HCT116 (cell line): ENCODE measurements around the gene GMDS. TPM values are rescaled to one million over a fixed set of nuclear protein-coding genes. Genes with fewer than 3 reads are reported as not detected.

ENCODE experiments used
- ATAC-seq: fragments of 200-7000 bp; cut with Tn5 transposase; 2 replicates; pipeline ENCODE4 v1.9.1; 2020; ENCODE audit warnings: mild to moderate bottlenecking, moderate library complexity
- BruUV-seq: library from RNA; stranded (reverse); fragments of 400-500 nt; replicated peaks from 2 replicates; lab custom pipeline; 2021; lab: Mats Ljungman, UMichigan
- CTCF ChIA-PET: fragments of 300-600 bp; sonication (Branson Sonifier 250); formaldehyde crosslinking; loops from one replicate; lab custom pipeline; 2021; ENCODE audit warnings: antibody characterized with exemption; lab: Charles Lee
- POLR2A ChIA-PET: fragments of 300-600, 350-600 bp; sonication (Branson Sonifier 250); formaldehyde crosslinking; loops from one replicate; lab custom pipeline; 2021; ENCODE audit warnings: antibody characterized with exemption; lab: Charles Lee
- RAD21 ChIA-PET, 2 experiments: fragments of 300-600 bp; sonication (Branson Sonifier 250); formaldehyde crosslinking; loops; one replicate each; lab custom pipeline; 2023; ENCODE audit warnings: low total read pairs in 2 of 2; ENCODE audit not compliant: uncharacterized antibody in 2 of 2, unreplicated experiment in 2 of 2, low non-redundant PET in 1 of 2; lab: Charles Lee
- DNase-seq: peaks from one replicate; pipeline ENCODE4 v3.0.0-alpha.2; 2010; ENCODE audit warnings: low read depth, low spot score
- H2AFZ ChIP-seq: fragments of 200-600 bp; shearing (Covaris generic), sonication (generic); 2 replicates; pipeline ENCODE4 v1.6.1; 2017; ENCODE audit warnings: low read depth, mixed run types, mixed read lengths, antibody characterized with exemption, low read length; ENCODE audit not compliant: poor library complexity, severe bottlenecking
- H3K27ac ChIP-seq: 2 replicates; pipeline ENCODE4 v1.5.1; 2012; ENCODE audit warnings: low read depth, low read length
- H3K27me3 ChIP-seq: fragments of 200-600 bp; sonication (generic); 2 replicates; pipeline ENCODE4 v1.6.1; 2016; ENCODE audit warnings: mixed run types, low read length, mixed read lengths; ENCODE audit not compliant: insufficient read depth
- H3K36me3 ChIP-seq, 2 experiments: fragments of 200-500 bp in 1 of 2; fragments of 200-600 bp in 1 of 2; sonication (Bioruptor generic) in 1 of 2; sonication (generic) in 1 of 2; 2 replicates each; pipeline versions ENCODE4 v1.5.1 to v1.6.1; 2014 to 2016; ENCODE audit warnings: low read length in 2 of 2, inconsistent platforms in 1 of 2, mixed read lengths in 1 of 2, mixed run types in 1 of 2; ENCODE audit not compliant: insufficient read depth in 2 of 2, control insufficient read depth in 1 of 2
- H3K4me1 ChIP-seq, 2 experiments: fragments of 200-600 bp in 1 of 2; sonication (generic) in 1 of 2; 2 replicates each; pipeline versions ENCODE4 v1.5.1 to v1.6.1; 2012 to 2017; ENCODE audit warnings: low read length in 2 of 2, inconsistent platforms in 1 of 2, mild to moderate bottlenecking in 1 of 2, mixed read lengths in 1 of 2, mixed run types in 1 of 2, moderate library complexity in 1 of 2; ENCODE audit not compliant: insufficient read depth in 2 of 2, control insufficient read depth in 1 of 2
- H3K4me2 ChIP-seq: fragments of 200-600 bp; sonication (generic); 2 replicates; pipeline ENCODE4 v1.6.1; 2017; ENCODE audit warnings: mixed run types, low read length, mixed read lengths
- H3K4me3 ChIP-seq, 2 experiments: fragments of 200-600 bp in 1 of 2; sonication (generic) in 1 of 2; replicated peaks in 1 of 2; 2 replicates each; pipeline ENCODE4 v1.5.1; 2011 to 2016; ENCODE audit warnings: low read length in 2 of 2, control low read depth in 1 of 2, low read depth in 1 of 2, mild to moderate bottlenecking in 1 of 2, mixed read lengths in 1 of 2, mixed run types in 1 of 2
- H3K79me2 ChIP-seq: fragments of 200-600 bp; sonication (generic); 2 replicates; pipeline ENCODE4 v1.6.1; 2017; ENCODE audit warnings: mild to moderate bottlenecking, mixed run types, low read length, moderate library complexity, mixed read lengths; ENCODE audit not compliant: insufficient read depth
- H3K9ac ChIP-seq: fragments of 200-600 bp; sonication (generic); 2 replicates; pipeline ENCODE4 v1.6.1; 2016; ENCODE audit warnings: low read length, mixed read lengths
- H3K9me2 ChIP-seq: fragments of 200-600 bp; sonication (generic), shearing (Covaris generic); 2 replicates; pipeline ENCODE4 v1.6.1; 2017; ENCODE audit warnings: mixed run types, mild to moderate bottlenecking, moderate library complexity; ENCODE audit not compliant: insufficient read depth
- H3K9me3 ChIP-seq, 2 experiments: fragments of 200-500 bp in 1 of 2; fragments of 200-600 bp in 1 of 2; sonication (Bioruptor generic) in 1 of 2; sonication (generic) in 1 of 2; 2 replicates each; pipeline ENCODE4 v1.6.1; 2014 to 2017; ENCODE audit warnings: low read length in 2 of 2, mixed read lengths in 2 of 2, inconsistent platforms in 1 of 2, low read depth in 1 of 2, mild to moderate bottlenecking in 1 of 2, mixed run types in 1 of 2, moderate library complexity in 1 of 2; ENCODE audit not compliant: control insufficient read depth in 1 of 2, insufficient read depth in 1 of 2
- H4K20me1 ChIP-seq: fragments of 200-600 bp; sonication (generic), shearing (Covaris generic); 2 replicates; pipeline ENCODE4 v1.6.1; 2017; ENCODE audit warnings: mixed run types, mild to moderate bottlenecking, moderate library complexity; ENCODE audit not compliant: insufficient read depth
- CTCF ChIP-seq, 3 experiments: fragments of 200-600 bp in 1 of 3; sonication (generic) in 1 of 3; IDR thresholded peaks in 2 of 3; conservative IDR thresholded peaks in 1 of 3; 2 replicates each; pipeline ENCODE4 v1.5.1; 2012 to 2017; ENCODE audit warnings: low read depth in 2 of 3, low read length in 2 of 3, antibody characterized with exemption in 1 of 3, borderline replicate concordance in 1 of 3, control low read depth in 1 of 3, mild to moderate bottlenecking in 1 of 3, mixed read lengths in 1 of 3, mixed run types in 1 of 3, moderate library complexity in 1 of 3; ENCODE audit not compliant: insufficient read depth in 1 of 3
- EGR1 ChIP-seq: IDR thresholded peaks from 2 replicates; pipeline ENCODE4 v1.6.1; 2012; ENCODE audit warnings: low read depth
- ELF1 ChIP-seq: IDR thresholded peaks from 2 replicates; pipeline ENCODE4 v1.6.1; 2012; ENCODE audit warnings: low read depth, borderline replicate concordance
- FOSL1 ChIP-seq: IDR thresholded peaks from 2 replicates; pipeline ENCODE4 v1.6.1; 2012; ENCODE audit warnings: low read depth
- MAX ChIP-seq: IDR thresholded peaks from 2 replicates; pipeline ENCODE4 v1.6.1; 2012
- POLR2AphosphoS5 ChIP-seq: IDR thresholded peaks from 2 replicates; pipeline ENCODE4 v1.6.1; 2011; ENCODE audit warnings: mild to moderate bottlenecking, low read depth, low read length, moderate library complexity
- REST ChIP-seq: IDR thresholded peaks from 2 replicates; pipeline ENCODE4 v1.6.1; 2012; ENCODE audit warnings: low read depth
- SIN3A ChIP-seq: IDR thresholded peaks from 2 replicates; pipeline ENCODE4 v1.6.1; 2012; ENCODE audit warnings: low read depth
- SRF ChIP-seq: IDR thresholded peaks from 2 replicates; pipeline ENCODE4 v1.6.1; 2012; ENCODE audit warnings: low read depth
- YY1 ChIP-seq: IDR thresholded peaks from 2 replicates; pipeline ENCODE4 v1.6.1; 2011; ENCODE audit warnings: low read length, low read depth, moderate library complexity, mild to moderate bottlenecking; ENCODE audit not compliant: insufficient replicate concordance; ENCODE audit errors: extremely low read depth
- ZFX ChIP-seq: fragments of 450-650 bp; IDR thresholded peaks from 2 replicates; pipeline ENCODE4 v1.6.1; 2017
- intact Hi-C: fragments of 100-400 bp; cut with micrococcal nuclease; formaldehyde crosslinking; loops from 2 replicates; pipeline ENCODE4 v1.10.0; 2022
- total RNA-seq: library from RNA; stranded (reverse); gene quantifications from one replicate; pipeline ENCODE4 v1.2.1, GENCODE V29; 2021; ENCODE audit not compliant: unreplicated experiment

GMDS gene
- total RNA-seq, 1 experiment from 2014 or later = 34.4 TPM

GRCh38 chr6:1747531-1747930 is 497.9 kb downstream of the GMDS start (continued):
- no peak for TF ChIP-seq REST
- TF ChIP-seq ZFX = no peak
- no peak for TF ChIP-seq FOSL1

- Histone ChIP-seq H3K27ac (no peak overlapping the region), H3K36me3 (no peaks in the 10 kb centered on the region), H3K4me2 (no peak overlapping the region), H3K79me2 (no peaks in the 10 kb centered on the region), H2AFZ (no peak overlapping the region), H3K27me3 (no peaks in the 10 kb centered on the region), H3K9me3 (no peaks in the 10 kb centered on the region), H3K4me1 (no peaks in the 10 kb centered on the region), H3K9ac (no peak overlapping the region), H4K20me1 (no peaks in the 10 kb centered on the region), H3K9me2 (no peaks in the 10 kb centered on the region), H3K4me3 (no peak overlapping the region)
- RAD21 ChIA-PET = no interaction called here
- DNase-seq = no peak
- ATAC-seq = no peak
- CTCF ChIA-PET = no interaction called here
- intact Hi-C loops = no loop called here
- no peak for TF ChIP-seq SRF
- no peak for TF ChIP-seq POLR2AphosphoS5
- TF ChIP-seq CTCF (IDR thresholded peaks at IDR 0.05 in 2 of 3, conservative IDR thresholded peaks at IDR 0.05 in 1 of 3; ENCODE audit: borderline replicate concordance in 1 of 3, insufficient read depth in 1 of 3, low read depth in 2 of 3, low read length in 2 of 3) = no peak
- no peak for TF ChIP-seq REST
- TF ChIP-seq ELF1 = no peak
- no peak for TF ChIP-seq YY1
- TF ChIP-seq FOSL1 = no peak
- no peak for TF ChIP-seq MAX
- TF ChIP-seq EGR1 = no peak
- TF ChIP-seq SIN3A = no peak
- no TSS peak for BruUV-seq
- POLR2A ChIA-PET = no interaction called here
Observed at GRCh38 chr6:1747003-1747402, 498.4 kb downstream of the GMDS start.
